Spinal cord (tissue), 10 donors: Measurements from ENCODE around the gene TTC9C. TPM values are rescaled to one million over a fixed set of nuclear protein-coding genes. Genes with fewer than 3 reads are reported as not detected.
A peak's percentile ranks its signal among the peaks of the same experiment; 100 is the strongest.
"Not testable (repeated sequence)": the region's sequence is repeated elsewhere in the genome, so short reads cannot be mapped to it uniquely, and the experiment has no call there.

Experiments used
- DNase-seq, 6 donors: peaks; one replicate each; pipeline versions ENCODE4 v3.0.0 to v3.0.0-alpha.2; 2013 to 2015; ENCODE audit warnings: low spot score in 6 of 6, low read depth in 4 of 6
- H3K27ac ChIP-seq: one replicate; pipeline ENCODE4 v1.5.1; 2013; ENCODE audit warnings: low read depth, low read length, control low read depth
- H3K27me3 ChIP-seq: one replicate; pipeline ENCODE4 v1.6.1; 2013; ENCODE audit warnings: low read length; ENCODE audit not compliant: control insufficient read depth, insufficient read depth
- H3K36me3 ChIP-seq: one replicate; pipeline ENCODE4 v1.6.1; 2013; ENCODE audit warnings: low read length; ENCODE audit not compliant: control insufficient read depth, insufficient read depth
- H3K4me1 ChIP-seq: one replicate; pipeline ENCODE4 v1.6.1; 2013; ENCODE audit warnings: low read length; ENCODE audit not compliant: control insufficient read depth, insufficient read depth
- H3K4me3 ChIP-seq: one replicate; pipeline ENCODE4 v1.5.1; 2013; ENCODE audit warnings: low read depth, low read length, control low read depth
- H3K9me3 ChIP-seq: one replicate; pipeline ENCODE4 v1.6.1; 2013; ENCODE audit warnings: low read length; ENCODE audit not compliant: control insufficient read depth, insufficient read depth
- WGBS: methylation state at CpG from one replicate; pipeline ENCODE4 v1.1.5; 2013; ENCODE audit warnings: missing lambda C conversion rate; ENCODE audit not compliant: insufficient coverage; 5-methylcytosine and 5-hydroxymethylcytosine counted together
- polyA plus RNA-seq, 2 donors: library from polyadenylated mRNA; unstranded; fragments of 120-200 nt; gene quantifications; one replicate each; pipeline ENCODE4 v1.2.1, GENCODE V29; 2013; ENCODE audit not compliant: insufficient read length in 2 of 2
- total RNA-seq, 2 donors: library from RNA; depleted of rRNA in 1 of 2; stranded (reverse); fragments of 120-200 nt in 1 of 2; fragments of >200 nt in 1 of 2; gene quantifications; one replicate each; pipeline versions ENCODE4 v1.2.3 to v1.2.4, GENCODE V29; 2013 to 2014
- donor health status: healthy.

TTC9C gene
- total and polyA plus RNA-seq, 4 donors, result 30.7 to 47.5 (median 37.9) TPM

GRCh38 chr11:62719302-62719978, 8.8 kb upstream of the TTC9C start:
- no peak overlapping the region for H3K27ac ChIP-seq
- no peaks in the 10 kb centered on the region for H3K9me3 ChIP-seq
- H3K36me3 ChIP-seq, result peaks cover 76% of the 10 kb centered on the region
- DNase-seq, result no peak
- H3K27me3 ChIP-seq, result no peaks in the 10 kb centered on the region
- no peak overlapping the region for H3K4me3 ChIP-seq
- 100% methylated on average over 1 of the region's 2 CpGs for WGBS
- H3K4me1 ChIP-seq, result no peaks in the 10 kb centered on the region

GRCh38 chr11:62721994-62722393, 6.3 kb upstream of the TTC9C start:
- Histone ChIP-seq H3K27ac (no peak overlapping the region), H3K4me1 (peaks cover 5% of the 10 kb centered on the region), H3K4me3 (no peak overlapping the region), H3K9me3 (no peaks in the 10 kb centered on the region), H3K36me3 (peaks cover 66% of the 10 kb centered on the region), H3K27me3 (no peaks in the 10 kb centered on the region)
- WGBS, result 92% methylated on average over 5 of the region's 7 CpGs
- no peak for DNase-seq

- 66% methylated on average over 3 of the region's 8 CpGs for WGBS
- peaks cover 47% of the 10 kb centered on the region for H3K36me3 ChIP-seq
- H3K27ac ChIP-seq, result no peak overlapping the region
- H3K9me3 ChIP-seq, result no peaks in the 10 kb centered on the region
- H3K27me3 ChIP-seq, result no peaks in the 10 kb centered on the region
- DNase-seq, result no peak
- no peak overlapping the region for H3K4me3 ChIP-seq
- H3K4me1 ChIP-seq, result peaks cover 9% of the 10 kb centered on the region
Observed at GRCh38 chr11:62724171-62724570, 4.1 kb upstream of the TTC9C start.

GRCh38 chr11:62725646-62726045, 2.6 kb upstream of the TTC9C start:
- WGBS, result 0% methylated on average over 6 of the region's 7 CpGs

GRCh38 chr11:62726156-62726914, 2.0 kb upstream of the TTC9C start:
- peaks cover 24% of the 10 kb centered on the region for H3K4me1 ChIP-seq
- H3K36me3 ChIP-seq, result peaks cover 38% of the 10 kb centered on the region
- H3K9me3 ChIP-seq, result no peaks in the 10 kb centered on the region
- H3K4me3 ChIP-seq, result peak overlapping the region; percentile 99
- WGBS, result under 1% methylated on average over 49 of the region's 51 CpGs
- no peaks in the 10 kb centered on the region for H3K27me3 ChIP-seq
- DNase-seq, result no peak
- peak overlapping the region; percentile 100 for H3K27ac ChIP-seq

More at GRCh38 chr11:62725646-62726045, 2.6 kb upstream of the TTC9C start:
- H3K36me3 ChIP-seq, result peaks cover 38% of the 10 kb centered on the region
- no peak overlapping the region for H3K27ac ChIP-seq
- H3K4me3 ChIP-seq, result peak overlapping the region; percentile 99
- H3K9me3 ChIP-seq, result no peaks in the 10 kb centered on the region
- DNase-seq, result no peak
- H3K27me3 ChIP-seq, result no peaks in the 10 kb centered on the region
- H3K4me1 ChIP-seq, result peaks cover 24% of the 10 kb centered on the region

GRCh38 chr11:62726915-62727164, 1.4 kb upstream of the TTC9C start:
- Histone ChIP-seq H3K27ac (peak overlapping the region; percentile 100), H3K4me1 (peaks cover 24% of the 10 kb centered on the region), H3K9me3 (no peaks in the 10 kb centered on the region), H3K4me3 (peak overlapping the region; percentile 99), H3K36me3 (peaks cover 37% of the 10 kb centered on the region), H3K27me3 (no peaks in the 10 kb centered on the region)
- no peak for DNase-seq
- WGBS, result 0% methylated on average over 37 of the region's 37 CpGs

- under 1% methylated on average over 64 of the region's 72 CpGs for WGBS
- Histone ChIP-seq H3K36me3 (peaks cover 36% of the 10 kb centered on the region), H3K4me3 (peak within 1 kb of the TSS; percentile 99), H3K9me3 (no peaks in the 10 kb centered on the region), H3K4me1 (peaks cover 24% of the 10 kb centered on the region), H3K27me3 (no peaks in the 10 kb centered on the region), H3K27ac (peak within 1 kb of the TSS; percentile 100)
- peak; percentile 97 to 100 (median 99) for DNase-seq
Observed at GRCh38 chr11:62727165-62727871, 968 bp upstream of the TTC9C start, which contains the start of gene HNRNPUL2. Gene HNRNPUL2, minus strand, starts transcription at chr11:62727457. Its CDS starts 301 bp downstream, at chr11:62727156.

GRCh38 chr11:62727872-62728170, 465 bp upstream of the TTC9C start:
- H3K9me3 ChIP-seq, result no peaks in the 10 kb centered on the region
- peak overlapping the region; percentile 99 for H3K4me3 ChIP-seq
- H3K4me1 ChIP-seq, result peaks cover 24% of the 10 kb centered on the region
- peak overlapping the region; percentile 100 for H3K27ac ChIP-seq
- peaks cover 33% of the 10 kb centered on the region for H3K36me3 ChIP-seq
- H3K27me3 ChIP-seq, result no peaks in the 10 kb centered on the region
- 0% methylated on average over 17 of the region's 20 CpGs for WGBS
- DNase-seq, result peak in 5 of 6 donors; percentile 94 to 99 (median 98)

- not testable (repeated sequence) for DNase-seq, H3K27ac ChIP-seq, H3K27me3 ChIP-seq, H3K9me3 ChIP-seq, H3K4me3 ChIP-seq
- 92% methylated on average over 7 of the region's 14 CpGs for WGBS
- Histone ChIP-seq H3K4me1 (peaks cover 23% of the 10 kb centered on the region), H3K36me3 (peaks cover 39% of the 10 kb centered on the region)
Observed at GRCh38 chr11:62730076-62730475, 1.8 kb downstream of the TTC9C start.
